CD4-positive, CD25-positive, alpha-beta regulatory T cell (primary cell): ENCODE results near the gene EVI5. TPM values are rescaled to one million over a fixed set of nuclear protein-coding genes. Genes with fewer than 3 reads are reported as not detected.
A peak's percentile ranks its signal among the peaks of the same experiment; 100 is the strongest.

Source experiments
- ATAC-seq, 2 donors: fragments of 150-1000 bp; cut with Tn5 transposase; one replicate each; pipeline ENCODE4 v1.10.0; 2021; ENCODE audit warnings: low read depth in 2 of 2, moderate number of reproducible peaks in 2 of 2, moderate library complexity in 1 of 2
- DNase-seq, 3 donors: peaks; one replicate each; pipeline versions ENCODE4 v3.0.0 to v3.0.0-alpha.2; 2012 to 2022; ENCODE audit warnings: mixed read lengths in 1 of 3
- H3K27ac ChIP-seq: one replicate; pipeline ENCODE4 v1.7.0; 2013; ENCODE audit warnings: mild to moderate bottlenecking, low read length; ENCODE audit not compliant: insufficient read depth, poor library complexity, severe bottlenecking
- H3K27me3 ChIP-seq: one replicate; pipeline ENCODE4 v1.7.0; 2013; ENCODE audit warnings: low read length; ENCODE audit not compliant: control insufficient read depth, insufficient read depth
- H3K36me3 ChIP-seq: one replicate; pipeline ENCODE4 v1.7.0; 2013; ENCODE audit warnings: mild to moderate bottlenecking, low read length, moderate library complexity; ENCODE audit not compliant: control insufficient read depth, insufficient read depth
- H3K4me1 ChIP-seq: 2 replicates; pipeline ENCODE4 v1.7.0; 2013; ENCODE audit warnings: mild to moderate bottlenecking, low read length; ENCODE audit not compliant: insufficient read depth, control insufficient read depth, poor library complexity, severe bottlenecking
- H3K4me3 ChIP-seq: one replicate; pipeline ENCODE4 v1.7.0; 2013; ENCODE audit warnings: low read depth, mild to moderate bottlenecking, low read length, moderate library complexity
- H3K9me3 ChIP-seq, 2 experiments: 1 replicate in 1 of 2; 2 replicates in 1 of 2; pipeline ENCODE4 v1.7.0; 2013; ENCODE audit warnings: low read length in 2 of 2, mild to moderate bottlenecking in 1 of 2, moderate library complexity in 1 of 2; ENCODE audit not compliant: control insufficient read depth in 2 of 2
- H3K27ac Mint-ChIP-seq, 3 donors: one replicate each; pipeline ENCODE4 v1.8.0; 2020 to 2022; ENCODE audit warnings: mild to moderate bottlenecking in 3 of 3, mixed read lengths in 3 of 3, moderate library complexity in 2 of 3
- H3K27me3 Mint-ChIP-seq: one replicate; pipeline ENCODE4 v1.8.0; 2022; ENCODE audit warnings: mild to moderate bottlenecking, mixed read lengths
- H3K36me3 Mint-ChIP-seq: one replicate; pipeline ENCODE4 v1.8.0; 2020; ENCODE audit warnings: mixed read lengths
- H3K4me1 Mint-ChIP-seq, 4 donors: one replicate each; pipeline ENCODE4 v1.8.0; 2020 to 2022; ENCODE audit warnings: mixed read lengths in 4 of 4, mild to moderate bottlenecking in 1 of 4
- H3K4me3 Mint-ChIP-seq, 4 donors: one replicate each; pipeline ENCODE4 v1.8.0; 2020 to 2022; ENCODE audit warnings: mild to moderate bottlenecking in 4 of 4, mixed read lengths in 4 of 4, moderate library complexity in 3 of 4
- H3K9me3 Mint-ChIP-seq, 7 donors: one replicate each; pipeline ENCODE4 v1.8.0; 2020 to 2022; ENCODE audit warnings: mixed read lengths in 7 of 7, mild to moderate bottlenecking in 3 of 7, moderate library complexity in 2 of 7
- polyA plus RNA-seq, 4 donors: library from polyadenylated mRNA; unstranded; fragments of 300-500 nt; fragmentation: Illumina TruSeq; gene quantifications; one replicate each; pipeline ENCODE4 v1.2.3, GENCODE V29; 2021
- total RNA-seq: library from RNA; stranded (reverse); gene quantifications from one replicate; pipeline ENCODE4 v1.2.3, GENCODE V29; 2022

The EVI5 gene
- 2.7 TPM for total RNA-seq
- polyA plus RNA-seq = 1 to 10 TPM in 1 of 4 donors, under 1 TPM in 3; 0.52 to 1.2 (median 0.59) TPM

- Histone ChIP-seq H3K27me3 (peaks cover 5% of the 10 kb centered on the region), H3K4me1 (peaks cover 21% of the 10 kb centered on the region), H3K4me3 (peak within 1 kb of the TSS; percentile 54), H3K9me3 (no peaks in the 10 kb centered on the region), H3K36me3 (no peaks in the 10 kb centered on the region), H3K27ac (peak within 1 kb of the TSS; percentile 49)
- Mint-ChIP-seq H3K9me3 (peaks cover 0 to 3% (median 0%) of the 10 kb centered on the region in 7 donors), H3K4me1 (peaks cover 7 to 29% (median 22%) of the 10 kb centered on the region in 4 donors), H3K27me3 (peaks cover 45% of the 10 kb centered on the region), H3K36me3 (no peaks in the 10 kb centered on the region), H3K27ac (peak within 1 kb of the TSS in 2 of 3 donors; percentile 55 to 78), H3K4me3 (peak within 1 kb of the TSS; percentile 81 to 91 (median 88))
- DNase-seq (peak; percentile 43 to 89 (median 68)), ATAC-seq (peak; percentile 75 to 78)
These were observed at the start of gene EVI5 for GRCh38 chr1:92784639-92785500. Gene EVI5, minus strand, starts transcription at chr1:92785108. Its CDS starts 48,562 bp downstream, at chr1:92736546.

- Histone ChIP-seq H3K4me1 (peaks cover 66% of the 10 kb centered on the region), H3K27ac (peak overlapping the region; percentile 93), H3K9me3 (no peaks in the 10 kb centered on the region), H3K4me3 (peak overlapping the region; percentile 96), H3K27me3 (no peaks in the 10 kb centered on the region), H3K36me3 (peaks cover 56% of the 10 kb centered on the region)
- no peak for ATAC-seq
- peaks cover 51% of the 10 kb centered on the region for H3K36me3 Mint-ChIP-seq
- peaks cover 4% of the 10 kb centered on the region for H3K27me3 Mint-ChIP-seq
- peak overlapping the region; percentile 21 to 100 (median 98) for H3K4me3 Mint-ChIP-seq
- H3K9me3 Mint-ChIP-seq = no peaks in the 10 kb centered on the region
- H3K4me1 Mint-ChIP-seq = peaks cover 28 to 77% (median 67%) of the 10 kb centered on the region in 4 donors
- DNase-seq = no peak
- peak overlapping the region; percentile 88 to 100 (median 99) for H3K27ac Mint-ChIP-seq
These were observed 49.7 kb upstream of the EVI5 start for GRCh38 chr1:92834617-92835016.

- peak overlapping the region; percentile 96 for H3K4me3 ChIP-seq
These were observed 48.9 kb upstream of the EVI5 start for GRCh38 chr1:92833840-92834239.

GRCh38 chr1:92832537-92833114 is 47.7 kb upstream of the EVI5 start:
- Mint-ChIP-seq H3K27me3 (peaks cover 4% of the 10 kb centered on the region), H3K4me3 (peak overlapping the region; percentile 96 to 100 (median 98)), H3K4me1 (peaks cover 23 to 59% (median 50%) of the 10 kb centered on the region in 4 donors), H3K27ac (peak overlapping the region; percentile 99 to 100 (median 100)), H3K9me3 (no peaks in the 10 kb centered on the region), H3K36me3 (peaks cover 42% of the 10 kb centered on the region)
- peaks cover 50% of the 10 kb centered on the region for H3K4me1 ChIP-seq
- no peaks in the 10 kb centered on the region for H3K27me3 ChIP-seq
- no peaks in the 10 kb centered on the region for H3K9me3 ChIP-seq
- peak overlapping the region; percentile 96 for H3K4me3 ChIP-seq
- DNase-seq (peak in 2 of 3 donors; percentile 16 to 21), ATAC-seq (no peak)
- H3K27ac ChIP-seq = peak overlapping the region; percentile 93
- peaks cover 39% of the 10 kb centered on the region for H3K36me3 ChIP-seq

More at GRCh38 chr1:92833840-92834239, 48.9 kb upstream of the EVI5 start:
- Histone ChIP-seq H3K27ac (peak overlapping the region; percentile 93), H3K9me3 (no peaks in the 10 kb centered on the region), H3K36me3 (peaks cover 50% of the 10 kb centered on the region), H3K27me3 (no peaks in the 10 kb centered on the region), H3K4me1 (peaks cover 59% of the 10 kb centered on the region)
- Mint-ChIP-seq H3K36me3 (peaks cover 46% of the 10 kb centered on the region), H3K4me1 (peaks cover 28 to 71% (median 61%) of the 10 kb centered on the region in 4 donors), H3K4me3 (peak overlapping the region; percentile 21 to 100 (median 98)), H3K27me3 (peaks cover 4% of the 10 kb centered on the region), H3K9me3 (no peaks in the 10 kb centered on the region), H3K27ac (peak overlapping the region; percentile 99 to 100 (median 100))
- ATAC-seq = no peak
- no peak for DNase-seq

GRCh38 chr1:92831762-92832536 is 47.0 kb upstream of the EVI5 start, which contains the start of gene RPL5:
Gene RPL5, plus strand, starts transcription at chr1:92832040. Its CDS starts 75 bp downstream, at chr1:92832115.
- H3K4me1 ChIP-seq = peaks cover 44% of the 10 kb centered on the region
- Mint-ChIP-seq H3K27ac (peak within 1 kb of the TSS; percentile 99 to 100 (median 100)), H3K4me1 (peaks cover 17 to 52% (median 43%) of the 10 kb centered on the region in 4 donors), H3K4me3 (peak within 1 kb of the TSS; percentile 96 to 100 (median 98)), H3K9me3 (no peaks in the 10 kb centered on the region), H3K27me3 (peaks cover 4% of the 10 kb centered on the region), H3K36me3 (peaks cover 36% of the 10 kb centered on the region)
- ATAC-seq (peak; percentile 88 to 90), DNase-seq (peak; percentile 95 to 99 (median 98))
- no peaks in the 10 kb centered on the region for H3K27me3 ChIP-seq
- H3K4me3 ChIP-seq = peak within 1 kb of the TSS; percentile 96
- peaks cover 32% of the 10 kb centered on the region for H3K36me3 ChIP-seq
- no peaks in the 10 kb centered on the region for H3K9me3 ChIP-seq
- peak within 1 kb of the TSS; percentile 93 for H3K27ac ChIP-seq

- Histone ChIP-seq H3K36me3 (peaks cover 27% of the 10 kb centered on the region), H3K4me1 (peaks cover 39% of the 10 kb centered on the region), H3K27ac (no peak overlapping the region), H3K4me3 (peak overlapping the region; percentile 96), H3K9me3 (no peaks in the 10 kb centered on the region), H3K27me3 (no peaks in the 10 kb centered on the region)
- Mint-ChIP-seq H3K36me3 (peaks cover 31% of the 10 kb centered on the region), H3K27ac (peak overlapping the region in 1 of 3 donors; percentile 100), H3K4me1 (peaks cover 17 to 50% (median 41%) of the 10 kb centered on the region in 4 donors), H3K27me3 (peaks cover 4% of the 10 kb centered on the region), H3K4me3 (peak overlapping the region; percentile 96 to 100 (median 98)), H3K9me3 (no peaks in the 10 kb centered on the region)
- DNase-seq = no peak
- no peak for ATAC-seq
These were observed 46.5 kb upstream of the EVI5 start for GRCh38 chr1:92831368-92831761.

- H3K4me1 Mint-ChIP-seq = peaks cover 0 to 7% (median under 1%) of the 10 kb centered on the region in 4 donors
- ATAC-seq (no peak), DNase-seq (no peak)
- no peak overlapping the region for H3K4me3 Mint-ChIP-seq
- peaks cover 4% of the 10 kb centered on the region for H3K27me3 Mint-ChIP-seq
- no peak overlapping the region for H3K27ac Mint-ChIP-seq
- H3K36me3 Mint-ChIP-seq = peaks cover under 1% of the 10 kb centered on the region
- no peak overlapping the region for H3K27ac ChIP-seq
- H3K4me1 ChIP-seq = no peaks in the 10 kb centered on the region
- H3K4me3 ChIP-seq = no peak overlapping the region
- H3K27me3 ChIP-seq = no peaks in the 10 kb centered on the region
- no peaks in the 10 kb centered on the region for H3K9me3 Mint-ChIP-seq
- H3K9me3 ChIP-seq = no peaks in the 10 kb centered on the region
- no peaks in the 10 kb centered on the region for H3K36me3 ChIP-seq
These were observed 41.9 kb upstream of the EVI5 start for GRCh38 chr1:92826792-92827191.
